Calu3 (cell line): ENCODE results near the gene CHI3L2. TPM values are rescaled to one million over a fixed set of nuclear protein-coding genes. Genes with fewer than 3 reads are reported as not detected.

ENCODE experiments used
- BruUV-seq: library from RNA; stranded (reverse); fragments of 400-500 nt; replicated peaks from 2 replicates; lab custom pipeline; 2021; lab: Mats Ljungman, UMichigan
- CTCF ChIA-PET: fragments of 300-600 bp; sonication (Branson Sonifier 250); formaldehyde crosslinking; loops from one replicate; lab custom pipeline; 2022; ENCODE audit warnings: antibody characterized with exemption; lab: Charles Lee
- DNase-seq: peaks from one replicate; pipeline ENCODE4 v3.0.0; 2022
- H3K27ac Mint-ChIP-seq: one replicate; pipeline ENCODE4 v1.8.0; 2022; ENCODE audit warnings: mixed read lengths; ENCODE audit not compliant: unreplicated experiment
- H3K27me3 Mint-ChIP-seq: one replicate; pipeline ENCODE4 v1.8.0; 2022; ENCODE audit warnings: mixed read lengths; ENCODE audit not compliant: unreplicated experiment
- H3K36me3 Mint-ChIP-seq: one replicate; pipeline ENCODE4 v1.8.0; 2022; ENCODE audit warnings: mild to moderate bottlenecking, moderate library complexity, mixed read lengths; ENCODE audit not compliant: insufficient read depth, unreplicated experiment
- H3K4me1 Mint-ChIP-seq: one replicate; pipeline ENCODE4 v1.8.0; 2022; ENCODE audit warnings: mild to moderate bottlenecking, low read depth, mixed read lengths; ENCODE audit not compliant: unreplicated experiment
- H3K4me3 Mint-ChIP-seq: one replicate; pipeline ENCODE4 v1.8.0; 2022; ENCODE audit warnings: mild to moderate bottlenecking, low read depth, moderate library complexity, mixed read lengths; ENCODE audit not compliant: unreplicated experiment
- H3K9me3 Mint-ChIP-seq: one replicate; pipeline ENCODE4 v1.8.0; 2022; ENCODE audit warnings: low read depth, mixed read lengths; ENCODE audit not compliant: unreplicated experiment
- CTCF ChIP-seq: fragments of 200-600 bp; IDR thresholded peaks from one replicate; pipeline ENCODE4 v1.8.0; 2022; ENCODE audit warnings: antibody characterized with exemption; ENCODE audit not compliant: unreplicated experiment
- intact Hi-C: fragments of 100-400 bp; cut with micrococcal nuclease; formaldehyde crosslinking; loops from one replicate; pipeline ENCODE4 v1.10.0; 2022; ENCODE audit not compliant: unreplicated experiment
- total RNA-seq: library from RNA; stranded (reverse); gene quantifications from 2 replicates; pipeline ENCODE4 v1.2.3, GENCODE V29; 2022

The CHI3L2 gene
- total RNA-seq, 1 experiment from 2014 or later = 0.52 TPM

DNA sequence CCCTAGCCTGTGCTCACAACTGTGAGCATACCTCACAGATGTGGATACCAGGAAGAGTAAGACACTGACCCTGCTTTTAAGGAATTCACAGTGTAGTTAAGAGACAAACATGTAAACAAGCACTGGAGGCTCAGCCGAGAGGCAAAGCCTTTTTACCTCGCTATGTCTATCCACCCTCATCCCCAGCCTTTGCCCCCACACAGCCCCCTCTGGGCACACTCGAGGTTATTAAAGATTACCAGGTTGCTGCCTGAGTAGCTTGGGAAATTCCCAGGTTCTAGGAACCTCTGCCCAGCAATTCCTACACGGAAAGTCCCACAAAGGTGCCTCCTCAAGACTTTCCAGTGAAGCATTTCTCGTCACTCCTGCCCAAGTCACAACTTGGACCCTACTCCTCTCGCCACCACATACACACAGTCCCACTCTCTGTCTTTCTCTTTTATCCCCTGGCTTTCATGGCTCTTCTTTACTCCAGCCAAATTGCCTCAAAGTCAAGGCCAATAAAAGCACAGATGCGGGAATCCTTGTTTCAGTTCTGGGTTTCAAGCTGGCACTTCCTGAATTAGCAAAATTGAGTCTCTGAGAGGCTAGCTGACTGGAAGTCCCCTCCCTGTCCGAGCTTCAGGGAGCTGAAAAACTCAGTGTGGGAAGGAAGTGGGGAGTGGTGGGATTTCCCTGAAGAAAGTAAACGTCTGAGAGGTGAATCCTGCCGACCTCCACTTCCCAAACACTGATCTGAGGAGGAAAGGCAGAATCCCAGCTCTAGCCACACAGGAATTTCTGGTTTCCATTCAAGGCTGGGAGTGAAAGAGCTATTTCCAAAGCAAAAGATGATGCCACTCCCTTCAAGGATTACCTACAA is 34.6 kb upstream of the CHI3L2 start:
- no peak for TF ChIP-seq CTCF
- intact Hi-C loops = no loop called here
- Mint-ChIP-seq H3K27ac (peak overlapping the region; percentile 45), H3K36me3 (peaks cover 23% of the 10 kb centered on the region), H3K4me1 (peaks cover 38% of the 10 kb centered on the region), H3K4me3 (peak overlapping the region; percentile 16), H3K27me3 (no peaks in the 10 kb centered on the region), H3K9me3 (no peaks in the 10 kb centered on the region)
- no TSS peak for BruUV-seq
- CTCF ChIA-PET = no interaction called here
- DNase-seq = no peak

GRCh38 chr1:111193712-111194480 is 33.6 kb upstream of the CHI3L2 start:
- H3K4me1 Mint-ChIP-seq = peaks cover 38% of the 10 kb centered on the region
- no peak overlapping the region for H3K27ac Mint-ChIP-seq
- CTCF ChIA-PET = no interaction called here
- no TSS peak for BruUV-seq
- peaks cover 23% of the 10 kb centered on the region for H3K36me3 Mint-ChIP-seq
- no peaks in the 10 kb centered on the region for H3K27me3 Mint-ChIP-seq
- peak overlapping the region; percentile 16 for H3K4me3 Mint-ChIP-seq
- DNase-seq = no peak
- no peaks in the 10 kb centered on the region for H3K9me3 Mint-ChIP-seq
- TF ChIP-seq CTCF = no peak
- intact Hi-C loops = no loop called here

- TF ChIP-seq CTCF = no peak
- intact Hi-C loops = no loop called here
- Mint-ChIP-seq H3K4me3 (no peak overlapping the region), H3K27me3 (no peaks in the 10 kb centered on the region), H3K27ac (peak overlapping the region; percentile 15), H3K9me3 (no peaks in the 10 kb centered on the region), H3K36me3 (peaks cover 28% of the 10 kb centered on the region), H3K4me1 (peaks cover 43% of the 10 kb centered on the region)
- BruUV-seq = no TSS peak
- DNase-seq = no peak
- CTCF ChIA-PET = no interaction called here
Observed at GRCh38 chr1:111195002-111195684, 32.4 kb upstream of the CHI3L2 start.

DNA sequence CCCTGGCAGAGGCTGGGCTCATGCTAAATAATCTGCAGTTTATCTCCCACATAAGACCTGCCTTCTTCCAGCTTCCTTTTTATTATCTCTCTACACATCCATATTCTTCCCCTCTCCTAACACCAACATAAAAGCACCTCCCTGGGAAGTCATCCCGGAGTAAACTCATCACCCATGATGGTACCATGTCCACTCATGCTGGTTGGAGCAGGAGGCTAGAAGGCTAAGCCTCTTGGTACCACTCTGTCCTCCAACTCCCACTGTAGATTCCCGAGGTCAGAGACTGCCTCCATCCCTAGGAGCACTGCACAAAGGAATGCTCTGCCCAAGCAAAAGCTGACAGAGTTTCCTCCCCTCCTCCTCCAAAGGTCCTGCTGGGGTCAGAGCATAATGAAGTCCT is 31.3 kb upstream of the CHI3L2 start:
- intact Hi-C loops = no loop called here
- DNase-seq = no peak
- no peak for TF ChIP-seq CTCF
- no peak overlapping the region for H3K27ac Mint-ChIP-seq
- peaks cover 52% of the 10 kb centered on the region for H3K4me1 Mint-ChIP-seq
- BruUV-seq = no TSS peak
- CTCF ChIA-PET = no interaction called here
- peaks cover 32% of the 10 kb centered on the region for H3K36me3 Mint-ChIP-seq
- H3K4me3 Mint-ChIP-seq = no peak overlapping the region
- H3K27me3 Mint-ChIP-seq = no peaks in the 10 kb centered on the region
- H3K9me3 Mint-ChIP-seq = no peaks in the 10 kb centered on the region
